NCI-H2171 treated with DMSO at 0.1 percent for 48 hours (cell line): ENCODE results near the gene UFD1.

ENCODE experiments used
- DNase-seq: peaks from one replicate; lab custom pipeline; 2025; lab: John Stamatoyannopoulos, UW

Gene UFD1

GRCh38 chr22:19516378-19517170 lies 37.6 kb upstream of the UFD1 start:
- DNase-seq, result no peak

DNA sequence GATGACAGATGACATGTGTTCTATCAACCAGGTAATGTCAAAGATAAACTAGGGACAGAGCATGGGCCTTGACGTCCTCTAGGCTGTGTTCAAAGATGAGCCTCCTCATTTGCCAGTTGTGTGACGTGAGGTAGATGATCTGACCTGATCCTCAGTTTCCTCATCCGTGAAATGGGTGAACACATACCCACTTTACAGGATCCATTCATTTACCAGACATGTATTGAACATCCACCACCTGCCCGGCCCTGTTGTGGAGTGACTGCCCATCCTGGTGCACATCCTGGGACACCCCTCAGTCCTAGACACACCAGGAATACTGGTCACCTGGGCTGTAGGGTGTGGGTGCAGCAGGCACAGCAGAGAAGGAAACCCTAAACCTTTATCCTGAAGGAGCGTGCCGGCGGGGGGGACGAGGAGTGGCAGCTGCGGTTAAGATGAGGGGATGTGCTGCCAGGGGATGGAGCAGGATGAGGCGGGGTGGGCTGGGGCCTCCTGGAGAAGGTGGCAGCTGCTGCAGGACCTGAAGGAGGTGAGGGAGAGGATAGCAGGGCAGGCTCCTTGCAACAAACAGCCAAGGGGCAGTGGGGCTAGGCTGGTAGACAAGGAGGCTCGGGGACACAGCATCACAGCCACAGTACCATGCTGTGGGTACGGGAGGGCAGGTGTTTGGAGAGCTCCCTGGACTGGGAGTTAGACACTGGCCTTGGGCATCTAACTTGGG lies 36.8 kb upstream of the UFD1 start:
- peak; percentile 16 for DNase-seq

DNA sequence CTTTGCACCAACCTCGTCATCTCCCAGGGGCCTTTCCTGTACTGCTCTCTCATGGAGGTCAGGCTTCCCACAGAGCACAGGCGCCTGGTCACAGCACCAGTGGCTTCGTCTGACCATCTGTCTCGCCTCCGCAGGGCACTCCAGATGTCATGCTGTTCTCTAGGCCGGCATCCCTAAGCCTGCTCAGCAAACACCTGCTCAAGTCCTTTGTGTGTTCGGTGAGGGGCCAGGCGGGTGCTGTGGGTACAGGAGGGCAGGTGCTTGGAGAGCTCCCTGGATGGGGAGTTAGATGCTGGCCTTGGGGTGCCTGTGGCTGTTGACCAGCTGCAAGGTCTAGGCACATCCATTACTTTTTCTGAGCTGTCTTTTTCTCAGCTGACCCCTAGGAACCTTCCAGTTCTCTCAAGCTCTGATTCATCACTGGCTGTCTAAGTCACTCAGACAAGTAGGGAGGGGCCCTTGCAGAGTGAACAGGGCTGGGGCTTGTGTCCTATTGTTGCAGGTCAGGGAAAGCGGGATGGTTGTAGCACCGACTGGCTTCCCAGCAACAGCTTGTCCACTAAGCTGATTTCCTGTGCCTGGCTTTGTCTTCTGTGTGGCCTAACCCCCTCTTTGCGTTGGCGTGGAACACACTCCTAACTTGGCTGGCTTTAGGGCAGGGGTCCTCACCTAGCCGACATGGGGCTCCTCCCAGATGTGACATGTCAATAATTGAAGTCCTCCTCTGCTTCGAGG lies 36.0 kb upstream of the UFD1 start:
- peak; percentile 90 for DNase-seq

DNA sequence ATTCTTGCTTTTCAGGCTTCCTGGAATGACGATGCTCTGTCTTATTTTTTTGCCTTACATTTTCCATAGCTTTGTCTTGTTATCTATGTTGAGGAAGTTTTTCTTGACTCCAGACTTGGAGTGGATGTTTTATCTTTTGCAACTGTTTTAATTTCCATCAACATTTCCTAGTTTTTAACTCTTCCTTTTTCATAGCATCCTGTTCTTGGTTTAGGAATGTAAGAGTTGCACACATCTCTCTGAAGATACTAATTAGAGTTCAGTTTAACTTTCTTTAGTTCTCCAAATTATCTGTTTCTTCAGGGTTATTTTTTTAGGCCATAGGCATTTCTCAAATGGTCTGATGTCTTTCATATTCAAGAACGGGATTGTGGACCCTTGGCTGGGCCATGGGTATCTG lies 34.8 kb upstream of the UFD1 start:
- DNase-seq, result no peak

DNA sequence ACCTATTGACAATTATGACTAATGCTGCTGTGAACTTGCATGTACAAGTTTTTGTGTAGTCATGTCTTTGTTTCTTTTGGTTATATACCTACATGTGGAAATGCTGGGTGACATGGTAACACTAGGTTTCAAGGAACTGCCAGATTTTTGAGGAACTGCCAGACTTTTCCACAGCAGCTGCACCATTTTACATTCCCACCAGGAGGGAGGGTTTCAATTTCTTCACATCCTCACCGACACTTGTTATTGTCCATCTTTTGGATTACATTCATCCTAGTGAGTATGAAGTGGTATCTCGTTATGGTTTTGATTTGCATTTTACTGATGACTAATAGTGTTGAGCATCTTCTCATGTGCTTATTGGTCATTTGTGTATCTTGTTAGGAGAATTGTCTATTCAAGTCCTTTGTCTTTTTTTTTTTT lies 31.9 kb upstream of the UFD1 start:
- DNase-seq, result no peak

- no peak for DNase-seq
Observed at GRCh38 chr22:19509923-19510322, 30.9 kb upstream of the UFD1 start.

DNA sequence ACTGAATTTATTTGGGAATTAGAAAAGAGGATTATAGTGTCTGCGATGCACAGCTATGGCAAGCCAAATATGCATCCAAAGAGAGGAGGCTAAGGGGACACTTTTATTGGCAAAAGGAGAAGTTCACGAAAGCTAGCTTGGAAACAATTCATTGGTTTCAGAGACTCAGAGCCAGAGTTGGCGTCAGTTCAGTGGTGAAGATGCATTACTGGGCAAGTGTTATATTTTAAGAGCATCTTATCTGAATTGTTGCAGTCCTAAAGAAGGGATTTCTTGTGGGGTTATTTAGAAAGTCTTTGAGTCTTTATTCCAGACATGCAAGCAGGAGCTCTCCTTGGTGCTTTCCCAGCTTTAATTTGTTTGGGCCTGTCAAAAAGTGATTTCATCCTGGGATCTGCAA lies 30.2 kb upstream of the UFD1 start:
- no peak for DNase-seq

GRCh38 chr22:19508024-19508776 lies 29.2 kb upstream of the UFD1 start:
- DNase-seq, result no peak

DNA sequence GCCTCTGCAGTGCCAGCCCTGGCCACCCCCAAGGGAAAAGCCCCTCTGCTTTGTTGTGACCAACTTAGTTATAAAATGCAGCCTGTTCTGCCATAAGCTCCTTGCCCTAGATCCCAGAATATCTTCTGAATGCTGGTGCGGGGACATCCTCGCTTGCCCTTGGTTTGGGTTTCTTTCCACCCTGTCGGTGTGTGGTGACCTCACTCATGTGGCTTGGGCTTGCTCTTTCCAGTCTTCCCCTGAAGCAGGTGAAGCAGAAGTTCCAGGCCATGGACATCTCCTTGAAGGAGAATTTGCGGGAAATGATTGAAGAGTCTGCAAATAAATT lies 28.5 kb upstream of the UFD1 start:
- no peak for DNase-seq

DNA sequence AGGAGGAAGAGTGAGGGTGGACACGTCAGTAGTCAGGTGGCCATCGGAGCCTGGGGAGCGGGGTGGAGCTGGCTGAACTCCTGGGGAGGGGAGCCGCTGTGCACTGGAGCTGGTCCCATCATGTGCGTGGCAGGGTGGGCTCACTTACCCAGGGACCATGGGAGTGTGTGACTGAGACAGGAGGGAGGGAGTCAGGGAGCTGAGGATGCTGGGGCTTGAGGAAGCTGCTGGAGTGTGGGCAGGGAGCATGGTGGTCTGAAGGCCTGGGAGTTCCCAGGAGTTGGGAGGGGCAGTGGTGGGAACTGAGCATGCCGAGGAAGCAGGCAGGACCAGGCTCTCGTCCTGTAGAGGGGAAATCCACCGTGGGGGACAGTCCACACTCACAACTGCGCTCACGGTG lies 27.2 kb upstream of the UFD1 start:
- no peak for DNase-seq

DNA sequence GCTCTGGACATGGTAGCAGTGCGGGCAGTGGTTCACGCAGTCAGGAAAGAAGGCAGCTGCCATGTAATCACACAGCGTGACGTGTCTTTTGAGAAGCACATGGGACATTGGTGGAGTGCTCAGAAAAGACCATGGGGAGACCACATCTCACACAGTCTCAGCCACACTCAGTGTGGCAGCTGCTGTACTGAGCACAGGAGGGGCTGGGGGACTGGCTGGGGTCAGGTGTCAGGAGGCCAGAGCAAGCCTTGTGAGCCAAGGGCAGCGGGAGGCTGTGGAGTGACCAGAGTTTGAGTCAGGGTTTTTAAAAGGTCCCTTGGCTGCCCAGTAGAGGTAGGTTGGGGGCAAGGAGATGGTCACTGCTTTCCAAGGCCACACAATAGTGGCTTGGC lies 26.7 kb upstream of the UFD1 start:
- no peak for DNase-seq

DNA sequence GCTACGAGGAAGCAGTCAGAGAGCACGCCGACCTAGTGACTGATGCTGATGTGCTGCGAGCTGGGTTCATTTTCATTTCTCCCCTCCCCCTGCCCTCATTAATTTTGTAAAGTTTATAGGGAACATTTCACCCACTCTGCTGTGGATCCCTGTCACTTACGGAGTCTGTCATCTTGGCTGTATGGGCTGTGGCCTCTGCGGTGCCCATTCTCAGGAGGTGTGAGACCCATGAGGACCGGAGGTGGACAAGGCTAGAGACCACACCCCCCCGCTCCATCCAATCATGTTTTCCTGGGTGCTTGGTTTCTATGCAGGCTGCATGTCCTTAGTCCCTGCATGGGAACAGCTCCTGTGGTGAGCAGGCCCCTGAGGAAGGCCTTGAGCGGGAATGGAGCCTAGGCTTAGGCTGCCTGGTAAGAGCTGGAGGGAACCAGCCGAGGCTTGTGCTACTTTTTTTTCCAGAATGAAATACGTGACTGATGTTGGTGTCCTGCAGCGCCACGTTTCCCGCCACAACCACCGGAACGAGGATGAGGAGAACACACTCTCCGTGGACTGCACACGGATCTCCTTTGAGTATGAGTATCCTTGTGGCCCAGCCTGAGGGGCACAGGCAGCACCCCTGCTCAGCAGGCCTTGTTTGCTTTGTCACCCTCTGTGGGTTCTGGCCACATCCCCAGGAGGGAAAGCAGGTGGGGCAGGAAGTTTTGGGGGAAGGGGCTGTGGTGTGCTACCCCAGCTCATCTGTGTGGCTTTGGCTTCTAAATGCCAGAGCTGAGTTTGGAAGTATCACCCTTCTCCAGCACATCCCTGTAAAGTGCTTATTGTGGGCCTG lies 26.1 kb upstream of the UFD1 start:
- DNase-seq, result no peak

DNA sequence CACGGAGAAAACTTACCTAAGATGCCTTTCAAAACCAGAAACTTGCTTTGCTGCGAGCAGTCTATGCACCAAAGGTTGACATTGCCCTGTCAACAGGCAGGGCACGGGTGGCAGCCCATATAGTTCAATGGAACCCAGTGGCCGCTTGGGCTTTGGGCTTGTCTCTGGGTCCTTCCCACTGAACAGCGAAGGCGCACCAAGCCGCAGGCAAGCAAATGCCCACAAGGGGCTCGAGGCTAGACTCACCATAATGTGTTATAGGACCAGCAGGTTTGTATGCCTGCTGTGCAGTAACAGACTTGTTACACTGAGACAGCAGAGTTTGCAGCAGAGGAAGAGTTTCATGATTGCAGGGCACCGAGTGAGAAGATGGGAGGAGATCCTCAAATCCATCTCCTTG lies 24.9 kb upstream of the UFD1 start:
- DNase-seq, result no peak

- DNase-seq, result no peak
Observed at GRCh38 chr22:19503367-19503766, 24.4 kb upstream of the UFD1 start.

DNA sequence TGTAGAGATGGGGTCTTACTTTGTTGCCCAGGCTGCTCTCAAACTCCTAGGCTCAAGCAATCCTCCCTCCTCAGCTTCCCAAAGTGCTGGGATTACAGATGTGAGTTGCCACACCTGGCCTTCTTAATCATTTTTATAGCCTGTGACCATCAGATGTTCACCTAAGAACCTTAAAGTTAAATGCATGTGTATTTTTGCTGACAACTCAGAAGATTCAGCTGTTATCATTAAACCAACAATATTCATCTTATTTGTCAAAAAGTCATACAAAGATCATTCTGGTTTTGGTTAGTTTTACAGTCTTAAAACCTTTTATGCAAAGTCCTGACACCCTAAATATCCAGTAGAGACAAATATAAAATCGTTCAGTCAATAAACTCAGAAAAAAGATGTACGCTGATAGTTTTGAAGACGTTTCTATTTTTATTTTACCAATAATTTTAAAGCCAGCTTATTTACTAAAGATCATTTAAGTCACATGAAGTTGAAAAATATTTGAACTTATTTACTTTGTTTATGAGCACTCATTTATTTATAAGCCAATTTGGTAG lies 23.0 kb upstream of the UFD1 start:
- DNase-seq, result no peak

- no peak for DNase-seq
Observed at GRCh38 chr22:19499880-19500242, 20.9 kb upstream of the UFD1 start.

GRCh38 chr22:19499236-19499879 lies 20.4 kb upstream of the UFD1 start:
- no peak for DNase-seq

- no peak for DNase-seq
Observed at GRCh38 chr22:19498866-19499190, 19.8 kb upstream of the UFD1 start.

DNA sequence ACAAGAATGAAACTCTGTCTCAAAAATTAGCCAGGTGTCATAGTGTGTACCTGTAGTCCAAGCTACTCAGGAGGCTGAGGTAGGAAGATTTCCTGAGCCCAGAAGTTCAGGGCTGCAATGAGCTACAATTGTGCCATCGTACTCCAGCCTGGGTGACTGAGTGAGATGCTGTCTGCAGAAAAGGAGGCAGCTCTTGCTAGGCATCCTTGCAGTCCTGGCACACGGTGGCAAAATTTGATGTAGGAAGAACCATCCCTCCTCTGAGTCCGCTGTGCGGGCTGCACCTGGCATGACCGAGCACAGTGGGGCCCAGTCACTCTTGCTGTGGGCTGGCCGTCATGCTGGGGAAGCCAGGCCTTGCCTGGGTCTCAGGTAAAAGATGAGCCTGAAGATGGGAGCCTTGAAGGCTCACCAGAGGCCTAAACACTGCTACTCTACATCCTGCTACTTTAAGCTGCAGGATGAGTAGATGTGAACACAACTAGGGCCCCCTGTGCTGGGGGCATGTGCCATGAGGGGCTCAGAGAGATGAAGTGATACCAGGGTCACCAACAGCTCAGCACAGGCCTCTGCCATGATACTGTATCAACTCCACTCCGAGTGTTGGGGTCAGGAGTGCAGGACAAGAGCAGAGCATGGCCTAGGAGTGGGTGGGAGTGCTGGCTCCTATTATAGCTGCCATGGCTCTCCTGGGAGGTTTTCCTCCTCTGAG lies 19.3 kb upstream of the UFD1 start:
- DNase-seq, result no peak

GRCh38 chr22:19497245-19497644 lies 18.3 kb upstream of the UFD1 start:
- DNase-seq, result no peak
